Measurements from ENCODE around the gene ZNF787.
A peak's percentile ranks its signal among the peaks of the same experiment; 100 is the strongest.

ZNF787 gene

GRCh38 chr19:56142087-56142787 lies 21.1 kb upstream of the ZNF787 start:
- no peak for ATAC-seq
- TF ChIP-seq CREB5 (CRISPR knock-in tag; IDR thresholded peaks at IDR 0.05; ENCODE audit: low read depth): no peak
- no peak for TF ChIP-seq PPARA (CRISPR knock-in tag; IDR thresholded peaks at IDR 0.05; ENCODE audit: borderline replicate concordance)
- no peak for TF ChIP-seq GLIS3 (CRISPR knock-in tag; IDR thresholded peaks at IDR 0.05)
- no peak for TF ChIP-seq ZC3H10 (CRISPR knock-in tag; IDR thresholded peaks at IDR 0.05)
- TF ChIP-seq ZNF8 (CRISPR knock-in tag; IDR thresholded peaks at IDR 0.05): no peak
- no peak for TF ChIP-seq ZFP3 (CRISPR knock-in tag; IDR thresholded peaks at IDR 0.05)
- TF ChIP-seq POU6F1 (CRISPR knock-in tag; IDR thresholded peaks at IDR 0.05; ENCODE audit: borderline replicate concordance, low read depth): no peak
- no peak for TF ChIP-seq ZNF70 (CRISPR knock-in tag; IDR thresholded peaks at IDR 0.05)
- no peak for TF ChIP-seq ARNTL (CRISPR knock-in tag; IDR thresholded peaks at IDR 0.05; ENCODE audit: borderline replicate concordance, low read depth)
- no peak for TF ChIP-seq PATZ1 (CRISPR knock-in tag; IDR thresholded peaks at IDR 0.05; ENCODE audit: borderline replicate concordance)

GRCh38 chr19:56141417-56141993 lies 20.4 kb upstream of the ZNF787 start:
- TF ChIP-seq ISL1 (CRISPR knock-in tag; IDR thresholded peaks at IDR 0.05): no peak
- TF ChIP-seq TSHZ2 (CRISPR knock-in tag; IDR thresholded peaks at IDR 0.05): no peak
- TF ChIP-seq CREB5 (CRISPR knock-in tag; IDR thresholded peaks at IDR 0.05; ENCODE audit: low read depth): no peak
- no peak for TF ChIP-seq ESRRG (CRISPR knock-in tag; IDR thresholded peaks at IDR 0.05)
- no peak for TF ChIP-seq ZNF565 (CRISPR knock-in tag; conservative IDR thresholded peaks at IDR 0.05; ENCODE audit: low read depth)
- TF ChIP-seq GLIS3 (CRISPR knock-in tag; IDR thresholded peaks at IDR 0.05): no peak
- no peak for TF ChIP-seq ZFP30 (CRISPR knock-in tag; IDR thresholded peaks at IDR 0.05)
- no peak for TF ChIP-seq ZC3H10 (CRISPR knock-in tag; IDR thresholded peaks at IDR 0.05)
- no peak for ATAC-seq

GRCh38 chr19:56140583-56141416 lies 19.7 kb upstream of the ZNF787 start, which contains the start of gene ZNF444:
TSS of gene ZNF444 (plus strand) at chr19:56141287. CDS start at chr19:56146912, 5,625 bp downstream.
- TF ChIP-seq ISL1 (CRISPR knock-in tag; IDR thresholded peaks at IDR 0.05) (no peak), TSHZ2 (CRISPR knock-in tag; IDR thresholded peaks at IDR 0.05) (peak; percentile 75; the same call in 1 of the 2 replicates)

More at GRCh38 chr19:56140583-56141416, 19.7 kb upstream of the ZNF787 start, which contains the start of gene ZNF444:
- peak; percentile 97 for ATAC-seq

Data from SK-N-SH treated with all-trans-retinoic acid at 6 μM for 48 hours (cell line).